ENCODE results near the gene SULF2.

Gene SULF2

DNA sequence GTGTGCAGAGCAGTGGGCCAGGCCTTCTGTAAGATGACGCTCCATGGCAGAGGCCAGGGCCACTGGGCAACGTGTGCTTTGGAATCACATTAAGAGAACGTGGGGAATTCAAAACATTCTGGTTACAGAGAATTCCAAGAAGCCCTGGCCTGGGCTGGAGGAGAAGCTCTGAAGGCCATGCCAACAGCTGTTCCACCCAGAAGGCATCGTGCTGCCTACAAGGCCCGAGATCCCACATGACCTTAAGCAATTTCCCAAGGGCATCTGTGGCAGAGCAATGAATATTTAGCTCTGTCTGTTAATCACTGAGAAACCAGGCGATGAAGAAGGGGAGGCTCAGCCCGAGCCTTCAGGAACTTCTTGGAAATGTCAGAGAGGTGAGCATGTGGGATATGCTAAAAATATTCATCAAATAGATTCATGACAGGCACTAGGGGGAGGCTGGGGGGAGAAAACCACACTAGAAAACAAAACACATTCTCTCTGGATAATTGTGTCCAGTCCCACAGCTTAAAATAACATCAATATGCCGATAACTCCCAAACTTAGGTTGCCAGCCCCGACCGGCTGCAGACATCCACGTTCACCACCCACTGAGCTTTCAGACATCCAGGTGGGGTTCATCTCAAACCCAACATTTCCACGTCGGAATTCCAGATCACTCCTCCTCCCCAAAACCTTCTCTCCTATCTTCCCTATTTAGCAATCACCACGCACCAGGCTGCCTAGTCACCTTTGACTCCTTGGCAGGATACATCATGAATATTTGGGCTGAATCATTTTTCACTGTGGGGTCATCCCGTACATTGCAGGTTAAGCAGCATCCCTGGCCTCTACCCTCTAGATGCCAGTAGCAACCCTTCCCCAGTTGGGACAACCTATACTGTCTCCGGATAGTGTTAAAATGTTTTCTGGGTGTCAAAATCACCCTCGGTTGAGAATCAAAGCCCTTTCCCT, 6.6 kb downstream of the SULF2 start:
- H4K20me1 ChIP-seq (ENCODE audit: insufficient read depth): no peaks in the 10 kb centered on the region
- H3K4me3 ChIP-seq (IDR thresholded peaks at IDR 0.05; ENCODE audit: insufficient read depth, low read depth, low read length): no peak overlapping the region
- no peaks in the 10 kb centered on the region for H3K36me3 ChIP-seq (ENCODE audit: insufficient read depth)
- H3K27me3 ChIP-seq (ENCODE audit: insufficient read depth, low read depth): peaks cover 61% of the 10 kb centered on the region
- no peak overlapping the region for H3K27ac ChIP-seq
- H3K4me1 ChIP-seq (ENCODE audit: low read depth, poor library complexity, severe bottlenecking): no peaks in the 10 kb centered on the region
- H3K9ac ChIP-seq: no peak overlapping the region
- no peak overlapping the region for H3K4me2 ChIP-seq
- no peaks in the 10 kb centered on the region for H3K79me2 ChIP-seq (ENCODE audit: insufficient read depth, low read depth)
- no peak overlapping the region for H2AFZ ChIP-seq (ENCODE audit: low read depth)
- TF ChIP-seq, protein P1, sequence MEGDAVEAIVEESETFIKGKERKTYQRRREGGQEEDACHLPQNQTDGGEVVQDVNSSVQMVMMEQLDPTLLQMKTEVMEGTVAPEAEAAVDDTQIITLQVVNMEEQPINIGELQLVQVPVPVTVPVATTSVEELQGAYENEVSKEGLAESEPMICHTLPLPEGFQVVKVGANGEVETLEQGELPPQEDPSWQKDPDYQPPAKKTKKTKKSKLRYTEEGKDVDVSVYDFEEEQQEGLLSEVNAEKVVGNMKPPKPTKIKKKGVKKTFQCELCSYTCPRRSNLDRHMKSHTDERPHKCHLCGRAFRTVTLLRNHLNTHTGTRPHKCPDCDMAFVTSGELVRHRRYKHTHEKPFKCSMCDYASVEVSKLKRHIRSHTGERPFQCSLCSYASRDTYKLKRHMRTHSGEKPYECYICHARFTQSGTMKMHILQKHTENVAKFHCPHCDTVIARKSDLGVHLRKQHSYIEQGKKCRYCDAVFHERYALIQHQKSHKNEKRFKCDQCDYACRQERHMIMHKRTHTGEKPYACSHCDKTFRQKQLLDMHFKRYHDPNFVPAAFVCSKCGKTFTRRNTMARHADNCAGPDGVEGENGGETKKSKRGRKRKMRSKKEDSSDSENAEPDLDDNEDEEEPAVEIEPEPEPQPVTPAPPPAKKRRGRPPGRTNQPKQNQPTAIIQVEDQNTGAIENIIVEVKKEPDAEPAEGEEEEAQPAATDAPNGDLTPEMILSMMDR (conservative IDR thresholded peaks at IDR 0.05; ENCODE audit: low read depth, low read length): no peak

DNA sequence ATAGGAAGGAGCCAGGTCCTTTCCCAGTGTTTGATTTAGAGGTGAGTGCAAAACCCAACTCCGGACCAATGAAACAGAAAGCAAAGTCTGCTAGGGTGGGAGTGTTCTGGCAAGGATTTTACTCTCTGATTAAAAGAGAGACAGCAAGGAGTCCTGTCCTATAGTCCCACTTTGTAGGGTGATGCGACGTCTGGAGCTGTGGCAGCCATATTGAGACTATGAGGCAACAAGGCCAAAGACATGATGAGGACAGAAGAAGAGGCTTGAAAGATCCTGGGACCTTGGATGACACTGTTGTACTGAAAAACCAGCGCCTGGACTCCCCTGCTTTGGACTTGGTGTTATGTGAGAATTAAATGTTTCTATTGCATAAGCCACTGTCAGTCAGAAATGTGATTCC, 8.1 kb downstream of the SULF2 start:
- Histone ChIP-seq H3K4me1 (ENCODE audit: low read depth, poor library complexity, severe bottlenecking) (no peaks in the 10 kb centered on the region), H2AFZ (ENCODE audit: low read depth) (no peak overlapping the region), H3K9ac (no peak overlapping the region), H3K79me2 (ENCODE audit: insufficient read depth, low read depth) (no peaks in the 10 kb centered on the region), H3K27ac (no peak overlapping the region), H3K4me2 (no peak overlapping the region), H3K27me3 (ENCODE audit: insufficient read depth, low read depth) (peaks cover 63% of the 10 kb centered on the region), H3K4me3 (IDR thresholded peaks at IDR 0.05; ENCODE audit: insufficient read depth, low read depth, low read length) (no peak overlapping the region), H4K20me1 (ENCODE audit: insufficient read depth) (no peaks in the 10 kb centered on the region), H3K36me3 (ENCODE audit: insufficient read depth) (no peaks in the 10 kb centered on the region)
- TF ChIP-seq, protein P1 (conservative IDR thresholded peaks at IDR 0.05; ENCODE audit: low read depth, low read length): no peak

DNA sequence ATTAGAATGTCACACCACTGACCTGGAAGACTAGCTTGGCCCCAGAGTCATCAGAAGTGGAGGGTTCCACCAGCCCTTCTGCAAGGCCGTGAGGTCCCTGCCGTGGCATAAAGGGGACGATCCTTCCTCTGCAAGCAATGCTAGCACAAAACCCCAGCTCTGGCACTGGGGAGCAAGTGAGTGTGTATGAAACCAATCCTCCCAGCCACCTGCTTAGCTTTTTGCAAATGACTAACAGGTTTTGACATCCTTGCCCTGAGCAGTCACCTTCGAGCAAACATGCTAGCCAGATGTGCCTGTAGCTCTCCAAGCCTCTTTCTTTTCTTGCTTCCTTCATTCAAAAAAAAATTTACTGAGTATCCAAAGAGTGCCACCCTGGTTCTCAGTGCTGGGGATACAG, 8.6 kb downstream of the SULF2 start:
- Histone ChIP-seq H3K36me3 (ENCODE audit: insufficient read depth) (no peaks in the 10 kb centered on the region), H3K4me3 (IDR thresholded peaks at IDR 0.05; ENCODE audit: insufficient read depth, low read depth, low read length) (no peak overlapping the region), H3K27ac (no peak overlapping the region), H3K4me1 (ENCODE audit: low read depth, poor library complexity, severe bottlenecking) (no peaks in the 10 kb centered on the region), H2AFZ (ENCODE audit: low read depth) (no peak overlapping the region), H3K27me3 (ENCODE audit: insufficient read depth, low read depth) (peaks cover 63% of the 10 kb centered on the region), H3K4me2 (no peak overlapping the region), H4K20me1 (ENCODE audit: insufficient read depth) (no peaks in the 10 kb centered on the region), H3K79me2 (ENCODE audit: insufficient read depth, low read depth) (no peaks in the 10 kb centered on the region), H3K9ac (no peak overlapping the region)
- TF ChIP-seq, protein P1 (conservative IDR thresholded peaks at IDR 0.05; ENCODE audit: low read depth, low read length): no peak

DNA sequence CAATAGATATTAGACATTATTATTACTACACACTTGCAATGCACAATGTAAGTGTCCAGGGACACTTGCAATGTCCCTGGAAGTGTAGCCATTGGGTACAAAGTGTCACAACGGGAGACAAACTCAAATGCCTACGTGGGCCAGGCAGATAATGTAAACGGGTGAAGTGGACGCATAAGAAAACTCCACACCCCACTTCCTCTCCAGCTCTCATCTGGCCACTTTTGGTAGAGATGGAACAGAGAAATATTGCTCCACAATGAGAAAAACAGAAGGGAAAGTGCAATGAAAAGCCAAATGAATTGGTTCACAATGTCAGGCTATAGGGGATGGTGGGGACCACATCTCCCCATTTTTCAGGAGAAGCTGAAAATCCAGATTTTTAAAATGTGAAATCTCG, 9.4 kb downstream of the SULF2 start:
- no peak overlapping the region for H3K4me2 ChIP-seq
- H3K27me3 ChIP-seq (ENCODE audit: insufficient read depth, low read depth): peaks cover 61% of the 10 kb centered on the region
- H3K79me2 ChIP-seq (ENCODE audit: insufficient read depth, low read depth): no peaks in the 10 kb centered on the region
- H3K9ac ChIP-seq: no peak overlapping the region
- TF ChIP-seq, protein P1 (conservative IDR thresholded peaks at IDR 0.05; ENCODE audit: low read depth, low read length): no peak
- H3K27ac ChIP-seq: no peak overlapping the region
- H3K4me1 ChIP-seq (ENCODE audit: low read depth, poor library complexity, severe bottlenecking): no peaks in the 10 kb centered on the region
- no peak overlapping the region for H2AFZ ChIP-seq (ENCODE audit: low read depth)
- H3K36me3 ChIP-seq (ENCODE audit: insufficient read depth): no peaks in the 10 kb centered on the region
- no peaks in the 10 kb centered on the region for H4K20me1 ChIP-seq (ENCODE audit: insufficient read depth)
- no peak overlapping the region for H3K4me3 ChIP-seq (IDR thresholded peaks at IDR 0.05; ENCODE audit: insufficient read depth, low read depth, low read length)

Data from KMS-11 (cell line).